ENCODE results near the gene HMCN2. TPM values are rescaled to one million over a fixed set of nuclear protein-coding genes. Genes with fewer than 3 reads are reported as not detected.
A peak's percentile ranks its signal among the peaks of the same experiment; 100 is the strongest.

HMCN2 gene
- total RNA-seq, 4 donors from 2014 or later = 9.1 to 38.6 (median 12.5) TPM

GRCh38 chr9:130220352-130220751 is 45.2 kb upstream of the HMCN2 start:
- peak overlapping the region; percentile 58 to 78 (median 76) for H3K27ac ChIP-seq (replicated peaks in 1 of 4)

GRCh38 chr9:130222833-130223232 is 42.7 kb upstream of the HMCN2 start:
- WGBS = 81% methylated on average over 8 of the region's 9 CpGs
- no peaks in the 10 kb centered on the region for H3K27me3 ChIP-seq
- no peak overlapping the region for H3K4me3 ChIP-seq
- no peak for DNase-seq (ENCODE audit: extremely low spot score)
- TF ChIP-seq CTCF (IDR thresholded peaks at IDR 0.05) (no peak), EP300 (IDR thresholded peaks at IDR 0.05) (no peak), POLR2AphosphoS5 (IDR thresholded peaks at IDR 0.05) (no peak), POLR2A (IDR thresholded peaks at IDR 0.05; ENCODE audit: low read depth) (no peak)
- H3K4me1 ChIP-seq = peaks cover 5 to 22% (median 22%) of the 10 kb centered on the region in 4 donors
- H3K27ac ChIP-seq (replicated peaks in 1 of 4) = peak overlapping the region in 1 of 4 donors; percentile 31
- H3K36me3 ChIP-seq = peaks cover 0 to 55% (median 35%) of the 10 kb centered on the region in 4 donors
- peaks cover 0 to 8% (median 4%) of the 10 kb centered on the region in 4 donors for H3K9me3 ChIP-seq
- intact Hi-C loops (cut with DNase I) = no loop called here

More at GRCh38 chr9:130220352-130220751, 45.2 kb upstream of the HMCN2 start:
- no peak overlapping the region for H3K4me3 ChIP-seq
- DNase-seq (ENCODE audit: extremely low spot score) = no peak
- H3K4me1 ChIP-seq = peaks cover 5 to 47% (median 40%) of the 10 kb centered on the region in 4 donors
- H3K9me3 ChIP-seq = no peaks in the 10 kb centered on the region
- WGBS = 24% methylated on average over 9 of the region's 9 CpGs
- TF ChIP-seq CTCF (IDR thresholded peaks at IDR 0.05) = peak in 2 of 3 experiments; percentile 45 to 51
- no peak for TF ChIP-seq EP300 (IDR thresholded peaks at IDR 0.05)
- no peak for TF ChIP-seq POLR2A (IDR thresholded peaks at IDR 0.05; ENCODE audit: low read depth)
- TF ChIP-seq POLR2AphosphoS5 (IDR thresholded peaks at IDR 0.05) = peak; percentile 22 to 48
- intact Hi-C loops (cut with DNase I) = no loop called here
- peaks cover 0 to 35% (median 20%) of the 10 kb centered on the region in 4 donors for H3K36me3 ChIP-seq
- H3K27me3 ChIP-seq = no peaks in the 10 kb centered on the region

- TF ChIP-seq POLR2A (IDR thresholded peaks at IDR 0.05; ENCODE audit: low read depth) = no peak
- TF ChIP-seq POLR2AphosphoS5 (IDR thresholded peaks at IDR 0.05) = no peak
- TF ChIP-seq EP300 (IDR thresholded peaks at IDR 0.05) = no peak
- TF ChIP-seq CTCF (IDR thresholded peaks at IDR 0.05) = no peak
Measured at GRCh38 chr9:130225071-130225470, 40.5 kb upstream of the HMCN2 start.

GRCh38 chr9:130225586-130225985 is 40.0 kb upstream of the HMCN2 start:
- Histone ChIP-seq H3K4me1 (peaks cover 2 to 5% (median 4%) of the 10 kb centered on the region in 4 donors), H3K36me3 (peaks cover 0 to 67% (median 30%) of the 10 kb centered on the region in 4 donors), H3K27ac (replicated peaks in 1 of 4) (no peak overlapping the region), H3K4me3 (no peak overlapping the region), H3K27me3 (no peaks in the 10 kb centered on the region), H3K9me3 (peaks cover 0 to 13% (median 5%) of the 10 kb centered on the region in 4 donors)
- TF ChIP-seq CTCF (IDR thresholded peaks at IDR 0.05) = no peak
- no peak for TF ChIP-seq POLR2A (IDR thresholded peaks at IDR 0.05; ENCODE audit: low read depth)
- TF ChIP-seq EP300 (IDR thresholded peaks at IDR 0.05) = no peak
- no peak for TF ChIP-seq POLR2AphosphoS5 (IDR thresholded peaks at IDR 0.05)
- intact Hi-C loops (cut with DNase I) = no loop called here
- 94% methylated on average over 20 of the region's 20 CpGs for WGBS
- no peak for DNase-seq (ENCODE audit: extremely low spot score)

More at GRCh38 chr9:130225071-130225470, 40.5 kb upstream of the HMCN2 start:
- H3K4me3 ChIP-seq = no peak overlapping the region
- intact Hi-C loops (cut with DNase I) = no loop called here
- H3K27me3 ChIP-seq = no peaks in the 10 kb centered on the region
- DNase-seq (ENCODE audit: extremely low spot score) = no peak
- peaks cover 0 to 13% (median 5%) of the 10 kb centered on the region in 4 donors for H3K9me3 ChIP-seq
- H3K36me3 ChIP-seq = peaks cover 0 to 63% (median 30%) of the 10 kb centered on the region in 4 donors
- 88% methylated on average over 11 of the region's 11 CpGs for WGBS
- no peak overlapping the region for H3K27ac ChIP-seq (replicated peaks in 1 of 4)
- H3K4me1 ChIP-seq = peaks cover 5 to 10% (median 10%) of the 10 kb centered on the region in 4 donors

- intact Hi-C loops (cut with DNase I) = no loop called here
- Histone ChIP-seq H3K36me3 (peaks cover 0 to 67% (median 30%) of the 10 kb centered on the region in 4 donors), H3K4me3 (no peak overlapping the region), H3K27me3 (no peaks in the 10 kb centered on the region), H3K4me1 (no peaks in the 10 kb centered on the region), H3K9me3 (peaks cover 0 to 13% (median 5%) of the 10 kb centered on the region in 4 donors), H3K27ac (replicated peaks in 1 of 4) (no peak overlapping the region)
- TF ChIP-seq CTCF (IDR thresholded peaks at IDR 0.05) (no peak), POLR2AphosphoS5 (IDR thresholded peaks at IDR 0.05) (no peak), POLR2A (IDR thresholded peaks at IDR 0.05; ENCODE audit: low read depth) (no peak), EP300 (IDR thresholded peaks at IDR 0.05) (no peak)
- WGBS = 100% methylated on average over 1 of the region's 12 CpGs
- DNase-seq (ENCODE audit: extremely low spot score) = no peak
Measured at GRCh38 chr9:130226112-130226511, 39.4 kb upstream of the HMCN2 start.

All from esophagus muscularis mucosa (tissue), 4 donors.